A172 (cell line): ENCODE data around the gene SPOUT1. TPM values are rescaled to one million over a fixed set of nuclear protein-coding genes. Genes with fewer than 3 reads are reported as not detected.

Experiments used
- DNase-seq: peaks from one replicate; pipeline ENCODE4 v3.0.0-alpha.2; 2015; ENCODE audit warnings: low spot score
- total RNA-seq: library from RNA; depleted of rRNA; stranded (reverse); fragments of >200 nt; shearing (Covaris generic); gene quantifications from 2 replicates; pipeline ENCODE4 v1.2.3, GENCODE V29; 2014

Gene SPOUT1
- total RNA-seq, 1 experiment from 2014 or later: 36.4 TPM

DNA sequence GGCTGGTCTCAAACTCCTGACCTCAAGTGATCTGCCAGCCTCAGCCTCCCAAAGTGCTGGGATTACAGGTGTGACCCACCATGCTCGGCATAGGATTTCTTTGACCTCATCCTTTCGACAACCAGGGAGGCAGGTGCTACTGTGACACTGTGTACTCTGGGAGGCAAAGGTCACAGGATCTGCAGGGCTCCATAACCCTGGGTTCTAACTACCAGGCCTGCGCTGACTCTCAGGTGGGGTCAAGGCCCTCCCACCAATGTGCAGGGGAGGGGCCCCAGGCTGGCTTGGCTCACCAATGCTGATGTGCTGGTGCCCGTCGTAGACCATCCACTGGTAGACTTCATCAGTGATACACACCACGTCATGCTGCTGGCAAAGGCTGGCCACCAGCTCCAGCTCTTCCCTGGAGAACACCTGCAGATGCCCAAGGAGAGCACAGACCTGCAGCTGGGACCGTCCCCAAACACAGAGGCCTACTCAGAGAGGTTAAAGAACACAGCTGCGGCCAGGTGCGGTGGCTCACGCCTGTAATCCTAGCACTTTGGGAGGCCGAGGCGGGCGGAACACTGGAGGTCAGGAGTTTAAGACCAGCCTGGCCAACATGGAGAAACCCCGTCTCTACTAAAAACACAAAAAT lies 7.0 kb upstream of the SPOUT1 start:
- DNase-seq: no peak

DNA sequence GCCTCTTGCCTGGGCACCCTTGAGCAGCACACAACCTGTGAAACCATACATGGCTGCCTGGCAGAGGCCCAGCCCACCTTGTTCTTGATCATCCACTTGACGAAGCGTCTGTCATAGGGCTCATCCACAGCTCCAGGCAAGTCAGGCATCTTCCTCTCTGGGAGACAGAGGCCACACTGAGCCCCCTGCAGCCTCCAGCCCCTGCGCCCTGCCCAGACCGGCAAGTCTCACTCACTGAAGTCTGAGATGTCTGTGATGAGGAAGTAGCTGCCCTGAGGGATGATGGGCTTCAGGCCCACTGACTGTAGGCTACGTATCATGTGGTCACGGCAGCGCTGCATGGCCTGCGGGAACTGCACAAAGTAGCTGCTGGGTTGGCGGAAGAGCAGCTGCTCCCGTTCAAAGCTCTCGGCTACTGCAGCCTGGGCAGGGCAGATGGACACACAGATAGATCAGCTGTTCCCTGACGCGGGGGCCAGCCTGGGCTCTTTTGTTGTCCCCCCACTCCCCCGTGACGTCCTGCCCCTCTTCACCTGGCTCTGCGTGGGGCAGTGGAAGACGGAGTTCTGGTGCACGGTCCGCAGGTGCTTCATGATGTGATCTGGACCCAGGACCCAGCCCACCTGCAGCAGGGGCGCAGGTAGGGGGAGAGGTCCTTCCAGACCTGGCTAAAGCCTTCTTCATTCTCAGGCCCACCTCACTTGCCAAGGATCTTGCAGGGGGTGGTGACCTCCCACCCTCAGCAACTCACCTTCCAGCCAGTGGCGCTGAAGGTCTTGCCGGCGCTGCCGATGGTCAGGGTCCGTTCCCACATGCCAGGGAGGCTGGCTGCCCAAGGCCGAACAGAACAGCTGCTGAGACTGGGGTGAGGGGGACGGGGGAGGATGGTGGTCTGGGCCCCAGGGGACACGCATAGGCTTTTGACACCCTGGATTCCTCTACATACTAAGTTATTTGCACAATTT lies 5.9 kb upstream of the SPOUT1 start:
- DNase-seq: no peak

DNA sequence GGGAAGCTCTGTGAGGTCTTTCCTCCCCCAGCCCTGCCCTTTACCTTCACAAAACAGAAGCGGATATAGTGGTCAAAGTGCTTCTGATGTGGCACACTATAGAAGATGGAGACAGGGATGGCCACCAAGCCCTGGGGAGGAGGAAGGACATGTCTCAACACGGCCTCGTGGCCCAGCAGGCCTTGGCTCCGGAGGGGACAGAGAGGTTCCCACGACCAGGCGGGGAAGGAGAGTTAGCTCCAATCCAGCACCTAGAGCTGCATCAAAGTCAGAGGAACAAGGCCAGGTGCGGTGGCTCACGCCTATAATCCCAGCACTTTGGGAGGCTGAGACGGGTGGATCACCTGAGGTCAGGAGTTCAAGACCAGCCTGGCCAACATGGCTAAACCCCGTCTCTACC lies 4.1 kb upstream of the SPOUT1 start:
- DNase-seq: no peak

DNA sequence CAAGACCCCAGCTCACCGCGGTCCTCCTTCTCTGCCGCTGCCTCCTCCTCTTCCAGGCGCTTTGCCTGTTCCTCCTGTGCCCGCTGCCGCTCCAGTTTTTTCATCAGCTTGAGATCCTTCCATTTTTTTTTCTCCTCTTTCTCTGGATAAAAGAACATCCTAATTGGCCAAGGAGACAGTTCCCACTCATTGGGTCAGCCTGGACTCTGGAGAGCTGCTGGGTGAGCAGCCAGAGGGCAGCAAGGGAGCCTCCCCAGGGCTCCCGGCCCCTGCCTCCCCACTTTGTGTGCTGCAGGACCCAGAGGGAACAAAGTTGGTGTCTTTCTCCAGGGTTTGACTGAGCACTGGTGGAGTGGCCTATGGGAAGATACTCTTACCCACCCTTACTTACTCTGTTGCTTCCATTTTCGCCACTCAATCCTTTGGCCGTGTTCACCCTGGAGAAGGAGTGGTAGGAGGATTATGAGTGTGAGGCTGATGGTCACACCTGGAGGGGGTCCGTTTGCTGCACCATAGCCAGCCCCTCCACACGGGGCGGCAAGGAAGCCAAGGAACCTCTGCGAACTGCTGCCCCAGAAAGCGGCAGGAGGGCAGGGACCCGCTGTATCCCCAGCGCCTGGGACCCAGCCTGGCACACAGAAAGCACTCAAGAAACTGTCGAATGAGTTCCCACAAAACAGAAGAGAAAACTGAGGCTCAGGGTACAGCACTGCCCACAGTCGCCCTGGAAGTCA lies 708 bp downstream of the SPOUT1 start:
- DNase-seq: no peak

DNA sequence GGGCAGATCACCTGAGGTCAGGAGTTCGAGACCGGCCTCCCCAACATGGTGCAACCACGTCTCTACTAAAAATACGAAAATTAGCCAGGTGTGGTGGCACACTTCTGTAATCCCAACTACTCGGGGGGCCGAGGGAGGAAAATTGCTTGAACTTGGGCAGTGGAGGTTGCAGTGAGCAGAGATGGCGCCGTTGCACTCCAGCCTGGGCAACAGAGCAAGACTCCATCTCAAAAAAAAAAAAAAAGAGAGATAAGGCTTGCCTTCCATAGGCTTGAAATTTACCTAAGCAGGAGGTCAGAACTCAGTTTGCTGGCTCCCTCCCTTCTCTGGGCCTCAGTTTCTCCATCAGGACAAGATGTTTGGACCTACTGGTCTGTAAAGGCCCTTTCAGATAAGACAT lies 1.3 kb downstream of the SPOUT1 start:
- DNase-seq: no peak

DNA sequence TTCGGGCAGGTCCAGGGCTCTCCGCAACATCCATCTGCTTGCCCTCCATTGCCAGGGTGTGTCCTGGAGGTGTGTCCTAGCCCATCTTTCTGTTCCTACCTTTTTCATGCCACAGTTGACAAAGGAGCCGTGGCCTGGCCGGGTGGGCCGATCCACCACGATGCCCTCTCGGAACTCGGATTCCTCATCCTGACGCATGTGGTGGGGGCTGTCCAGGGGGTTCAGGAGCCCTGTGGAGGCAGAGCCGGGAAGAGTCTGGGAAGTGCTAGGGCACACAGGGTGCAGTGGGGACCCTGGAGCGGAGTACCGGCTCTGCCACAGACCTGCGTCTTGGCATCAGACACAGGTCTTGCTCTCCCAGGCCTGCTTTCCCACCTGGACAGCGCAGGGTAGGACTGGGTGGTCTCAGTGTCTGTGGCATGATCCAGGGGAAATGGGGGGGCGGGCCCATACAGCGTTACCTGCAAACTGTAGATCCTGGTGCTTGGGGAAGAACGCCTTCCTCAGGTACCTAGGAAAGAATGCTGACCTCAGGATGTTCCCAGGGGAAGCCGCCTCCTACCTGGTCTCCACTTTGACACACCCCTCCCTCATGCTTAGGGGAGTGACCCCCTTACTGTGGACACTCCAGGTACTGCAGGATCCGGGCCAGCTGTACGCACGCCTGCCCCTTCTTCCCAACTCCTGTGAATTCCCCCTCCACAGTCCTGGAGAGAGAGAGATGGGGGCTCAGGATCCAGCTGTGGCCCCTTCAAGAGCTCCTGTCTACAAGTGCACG lies 3.5 kb downstream of the SPOUT1 start:
- DNase-seq: no peak

DNA sequence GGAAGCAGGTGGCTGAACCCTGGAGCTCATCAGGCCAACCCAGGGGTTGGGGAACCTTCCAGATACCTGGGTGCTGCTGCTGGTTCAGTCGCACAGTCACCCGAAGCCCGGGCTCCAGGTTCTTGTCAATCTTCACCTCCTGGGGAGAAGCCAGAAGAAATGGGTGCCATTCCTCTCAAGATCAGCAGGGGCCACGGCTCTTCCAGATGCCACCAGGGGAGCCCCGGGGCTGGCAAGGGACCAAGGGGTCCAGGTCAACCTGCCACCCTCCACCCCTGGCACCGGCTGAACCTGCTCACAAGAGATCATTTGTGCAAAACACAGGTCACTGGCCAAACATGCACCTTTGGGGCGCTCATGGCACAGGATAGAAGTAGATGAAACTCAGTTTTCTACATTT lies 4.7 kb downstream of the SPOUT1 start:
- DNase-seq: no peak

DNA sequence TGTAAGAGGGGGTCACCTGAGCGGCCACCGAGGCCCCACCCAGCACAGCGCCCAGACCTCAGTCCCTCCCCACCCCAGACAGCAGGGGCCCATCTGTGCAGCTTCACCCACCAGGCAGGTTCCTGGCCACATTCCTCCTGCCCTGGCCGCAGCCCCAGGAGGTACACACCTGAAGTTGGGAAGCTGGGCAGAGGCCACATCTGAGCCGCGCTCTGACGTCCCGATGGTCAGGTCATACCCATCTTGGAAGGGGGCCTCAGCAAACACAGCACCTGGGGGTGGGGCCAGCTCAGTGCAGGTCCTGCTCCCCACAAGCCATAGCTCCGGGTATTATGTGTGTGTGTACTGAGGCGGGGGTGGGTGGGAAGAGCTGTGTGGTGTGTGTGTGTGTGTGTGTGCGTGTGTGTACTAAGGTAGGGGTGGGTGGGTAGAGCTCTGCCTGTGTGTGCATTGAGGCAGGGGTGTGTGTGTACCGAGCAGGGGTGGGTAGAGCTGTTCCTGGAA lies 5.6 kb downstream of the SPOUT1 start:
- no peak for DNase-seq

DNA sequence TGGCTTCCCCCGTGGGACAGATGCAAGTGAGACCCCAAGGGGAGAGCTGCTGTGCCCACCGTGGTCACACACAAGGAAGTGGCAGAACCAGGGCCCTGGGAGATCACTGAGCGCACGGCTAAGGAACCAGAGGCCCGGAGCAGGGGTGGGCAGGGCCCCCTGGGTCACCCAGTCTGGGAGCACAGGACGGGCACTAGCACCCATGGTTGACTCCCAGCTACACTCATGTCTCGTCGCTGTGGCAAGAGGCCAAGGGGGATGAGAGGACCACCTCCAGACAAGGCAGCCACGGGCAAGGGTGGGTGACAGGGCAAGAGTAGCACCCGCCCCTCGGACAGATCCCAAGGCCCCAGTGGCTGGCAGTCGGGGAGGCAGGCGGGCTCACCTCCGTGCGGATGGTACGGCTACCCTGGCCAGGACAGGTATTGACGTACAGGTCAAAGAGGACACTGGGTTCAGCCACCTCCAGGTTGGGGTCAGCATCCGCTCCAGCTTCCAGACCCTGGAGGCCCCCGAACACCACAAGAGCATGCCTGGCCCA lies 6.2 kb downstream of the SPOUT1 start:
- no peak for DNase-seq

DNA sequence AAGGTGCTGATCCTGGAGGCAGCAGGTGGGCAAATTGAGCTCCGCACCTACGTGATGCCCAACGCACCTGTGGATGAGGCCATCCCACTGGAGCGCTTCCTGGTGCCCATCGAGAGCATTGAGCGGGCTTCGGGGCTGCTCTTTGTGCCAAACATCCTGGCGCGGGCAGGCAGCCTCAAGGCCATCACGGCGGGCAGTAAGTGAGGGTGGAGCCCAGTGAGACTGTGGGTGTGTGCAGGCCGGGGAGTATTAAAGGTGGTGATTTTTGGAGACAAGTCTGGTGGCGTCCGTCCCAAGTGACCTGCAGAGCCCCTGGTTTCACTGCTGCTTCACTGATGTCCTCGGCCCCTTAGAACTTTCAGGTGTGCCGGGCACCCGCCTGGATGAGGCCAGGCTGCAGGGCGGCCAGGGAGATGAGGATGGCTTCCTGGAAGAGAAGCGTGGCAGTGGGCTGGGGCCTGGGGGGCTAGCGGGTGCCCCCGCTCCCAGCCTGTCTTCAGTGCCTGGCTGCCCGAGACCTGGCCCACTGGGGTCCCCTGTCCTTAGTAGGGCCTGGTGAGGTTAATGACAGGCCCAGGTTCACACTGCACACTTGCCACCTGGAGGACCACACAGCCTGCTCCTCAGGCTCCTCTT lies 7.1 kb downstream of the SPOUT1 start:
- no peak for DNase-seq

DNA sequence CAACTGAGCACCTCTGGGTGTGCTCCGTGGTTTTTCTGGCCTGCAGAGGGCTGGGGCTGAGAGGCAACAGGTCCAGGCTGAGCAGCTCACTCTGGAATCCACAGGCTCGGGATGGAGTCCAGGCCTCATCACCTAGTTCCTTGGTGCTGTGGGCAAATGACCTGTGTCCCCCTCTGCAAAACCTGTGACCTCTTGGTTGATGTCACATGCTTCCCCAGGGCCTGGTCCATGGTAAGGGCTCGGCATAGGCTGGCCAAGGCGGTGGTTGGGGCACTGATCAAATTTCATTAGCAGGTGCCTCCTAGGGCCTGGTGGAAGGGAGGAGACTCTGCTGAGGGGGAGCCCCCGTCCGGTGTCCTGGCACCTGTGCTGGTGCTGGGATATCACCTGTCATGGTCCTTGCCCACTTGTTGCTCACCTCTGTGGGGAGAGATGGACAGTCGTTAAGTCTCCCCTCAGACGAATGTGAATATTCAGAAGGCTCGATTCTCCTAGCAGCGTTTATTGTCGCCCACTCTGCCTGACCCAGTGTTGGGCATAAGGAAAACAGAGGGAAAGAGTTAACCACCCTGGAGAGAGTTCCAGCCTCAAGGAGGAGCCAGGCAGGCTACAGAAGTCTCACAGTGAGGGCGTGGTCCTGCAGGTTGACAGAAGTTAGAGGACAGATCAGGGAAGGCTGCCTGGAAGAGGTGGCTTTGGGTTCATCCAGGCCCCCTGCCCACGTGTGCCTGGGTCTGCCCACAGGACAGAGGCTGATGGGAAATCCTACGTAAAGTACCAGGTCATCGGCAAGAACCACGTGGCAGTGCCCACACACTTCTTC lies 7.8 kb downstream of the SPOUT1 start:
- no peak for DNase-seq

DNA sequence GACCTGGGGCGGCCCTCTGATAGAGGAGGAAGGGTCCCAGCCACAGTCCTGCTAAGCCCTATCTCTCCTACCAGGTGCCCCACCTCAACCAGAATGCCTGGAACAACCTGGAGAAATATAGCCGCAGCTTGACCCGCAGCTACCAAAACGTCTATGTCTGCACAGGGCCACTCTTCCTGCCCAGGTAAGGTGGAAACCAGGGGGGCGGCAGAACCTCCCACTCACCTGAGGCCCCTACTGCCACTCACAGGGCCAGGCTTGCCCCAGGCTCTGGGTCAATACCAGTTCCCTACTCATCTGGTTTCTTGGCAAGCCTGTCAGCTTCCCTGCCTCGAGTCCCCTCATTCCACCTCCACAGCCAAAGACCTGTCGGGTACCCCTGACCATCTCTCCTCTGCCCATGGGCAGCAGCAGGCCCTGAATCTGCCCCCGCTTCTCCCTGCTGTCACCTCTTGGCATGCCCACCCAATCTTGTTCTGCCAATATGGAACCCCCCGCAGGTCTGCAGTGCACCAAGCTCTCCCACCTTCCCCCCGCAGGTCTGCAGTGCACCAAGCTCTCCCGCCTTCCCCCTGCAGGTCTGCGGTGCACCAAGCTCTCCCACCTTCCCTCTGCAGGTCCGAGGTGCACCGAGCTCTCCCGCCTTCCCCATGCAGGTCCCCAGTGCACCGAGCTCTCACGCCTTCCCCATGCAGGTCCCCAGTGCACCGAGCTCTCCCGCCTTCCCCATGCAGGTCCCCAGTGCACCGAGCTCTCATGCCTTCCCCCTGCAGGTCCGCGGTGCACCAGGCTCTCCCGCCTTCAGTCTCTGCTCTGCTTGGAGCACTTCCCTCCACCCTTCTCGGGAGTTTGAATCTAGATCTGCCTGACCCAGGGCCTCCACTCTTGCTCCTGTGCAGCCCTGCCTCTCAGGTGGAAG lies 8.7 kb downstream of the SPOUT1 start:
- DNase-seq: no peak

DNA sequence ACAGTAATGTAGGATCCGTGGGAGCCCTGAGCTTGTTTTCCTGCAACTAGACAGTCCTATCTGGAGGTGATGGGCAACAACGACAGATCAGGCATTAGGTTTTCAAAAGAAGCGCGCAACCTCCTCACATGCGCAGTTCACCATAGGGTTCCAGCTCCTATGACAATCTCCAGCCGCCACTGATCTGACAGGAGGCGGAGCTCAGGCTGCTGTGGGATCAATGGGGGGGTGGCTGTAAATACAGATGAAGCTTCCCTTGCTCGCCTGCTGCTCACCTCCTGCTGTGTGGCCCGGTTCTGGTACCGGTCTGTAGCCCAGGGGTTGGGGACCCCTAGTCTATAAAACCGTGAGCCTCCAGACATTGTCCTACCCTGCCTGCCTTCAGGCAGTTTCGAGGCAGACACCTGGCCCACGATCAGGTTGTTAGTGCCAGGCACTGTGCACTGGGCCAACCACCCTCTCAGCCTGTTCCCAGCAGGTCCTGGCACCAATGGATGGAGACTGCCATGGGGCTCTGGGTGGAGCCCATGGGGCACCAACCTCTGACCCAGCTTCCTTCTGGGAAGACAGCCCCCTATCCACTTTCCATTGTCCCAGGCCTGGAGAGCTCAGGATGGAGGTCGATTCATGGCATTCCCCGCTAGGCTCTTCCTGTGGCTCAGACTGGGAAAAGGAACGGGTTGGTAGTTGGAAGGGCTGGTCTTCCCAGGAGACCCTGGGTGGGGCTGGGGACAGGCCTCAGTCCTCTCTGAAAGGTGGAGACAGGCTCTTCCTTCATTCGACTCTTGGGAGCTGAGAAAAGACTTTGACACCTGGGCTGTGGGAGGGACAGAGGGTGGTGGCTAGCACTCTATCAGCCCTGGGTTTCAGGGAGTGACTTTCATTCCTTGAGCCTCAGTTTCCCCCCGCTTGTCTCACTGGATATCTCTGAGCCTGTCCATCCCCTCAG lies 9.6 kb downstream of the SPOUT1 start:
- DNase-seq: no peak

DNA sequence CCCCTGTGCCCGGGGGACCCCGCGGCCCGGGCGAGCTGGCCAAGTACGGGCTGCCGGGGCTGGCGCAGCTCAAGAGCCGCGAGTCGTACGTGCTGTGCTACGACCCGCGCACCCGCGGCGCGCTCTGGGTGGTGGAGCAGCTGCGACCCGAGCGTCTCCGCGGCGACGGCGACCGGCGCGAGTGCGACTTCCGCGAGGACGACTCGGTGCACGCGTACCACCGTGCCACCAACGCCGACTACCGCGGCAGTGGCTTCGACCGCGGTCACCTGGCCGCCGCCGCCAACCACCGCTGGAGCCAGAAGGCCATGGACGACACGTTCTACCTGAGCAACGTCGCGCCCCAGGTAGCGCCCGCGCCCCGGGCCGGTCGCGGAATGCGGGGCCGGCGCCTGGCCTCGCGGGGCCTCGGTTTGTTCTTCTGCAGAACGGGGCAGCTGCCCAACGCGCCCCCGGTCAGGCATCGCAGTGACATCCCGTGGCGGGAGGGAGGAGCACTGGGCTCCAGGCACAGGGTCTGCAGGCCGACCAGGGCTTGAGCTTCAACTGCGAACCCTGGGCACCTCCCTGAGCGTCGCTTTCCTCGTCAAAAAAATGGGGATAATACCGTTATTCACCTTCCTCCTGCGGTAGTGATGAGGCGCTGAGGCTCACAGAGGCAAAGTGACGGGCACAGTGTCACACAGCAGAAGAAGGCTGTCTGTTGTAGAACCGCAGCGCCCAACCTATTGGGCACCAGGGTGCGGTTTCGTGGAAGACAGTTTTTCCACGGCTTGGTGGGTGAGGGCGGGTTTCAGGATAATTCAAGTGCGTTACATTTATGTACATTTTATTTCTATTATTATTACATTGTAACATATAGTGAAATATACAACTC lies 10.5 kb downstream of the SPOUT1 start:
- DNase-seq: no peak

DNA sequence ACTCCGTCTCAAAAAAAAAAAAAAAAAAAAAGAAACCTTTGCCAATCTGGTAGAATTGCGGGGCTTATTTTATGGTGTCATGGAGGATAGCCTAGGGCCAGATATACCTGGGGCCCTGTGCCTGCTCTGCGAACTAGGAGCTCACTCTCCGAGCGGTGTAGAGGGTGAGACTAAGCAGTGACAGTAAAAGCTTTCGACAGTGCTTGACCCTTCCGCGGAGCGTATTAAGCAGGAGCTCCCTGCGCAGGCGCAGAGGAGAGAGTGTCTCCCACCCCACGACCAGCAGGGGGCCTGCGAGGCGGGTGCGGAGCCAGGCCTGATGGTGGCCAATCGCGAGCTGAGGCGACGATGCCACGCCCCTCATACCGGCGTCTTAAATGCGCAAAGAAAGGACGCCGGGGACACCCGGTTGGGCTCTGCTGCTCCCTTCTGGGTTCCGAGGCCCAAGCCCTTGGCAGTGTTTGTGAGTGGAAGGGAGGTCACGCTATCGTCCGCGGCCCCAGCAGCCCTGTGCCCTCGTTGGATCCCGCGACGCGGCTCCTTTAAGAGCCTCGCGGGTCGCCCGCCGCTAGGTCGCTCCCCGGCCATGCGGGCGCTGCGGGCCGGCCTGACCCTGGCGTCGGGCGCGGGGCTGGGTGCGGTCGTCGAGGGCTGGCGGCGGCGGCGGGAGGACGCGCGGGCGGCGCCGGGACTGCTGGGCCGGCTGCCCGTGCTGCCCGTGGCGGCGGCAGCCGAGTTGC lies 11.3 kb downstream of the SPOUT1 start, which contains the start of gene ENDOG:
Gene ENDOG, plus strand, starts transcription at position 402 of the 740 bp plus-strand sequence. Its CDS starts 185 bp downstream, at position 587.
- peak; percentile 97 for DNase-seq

DNA sequence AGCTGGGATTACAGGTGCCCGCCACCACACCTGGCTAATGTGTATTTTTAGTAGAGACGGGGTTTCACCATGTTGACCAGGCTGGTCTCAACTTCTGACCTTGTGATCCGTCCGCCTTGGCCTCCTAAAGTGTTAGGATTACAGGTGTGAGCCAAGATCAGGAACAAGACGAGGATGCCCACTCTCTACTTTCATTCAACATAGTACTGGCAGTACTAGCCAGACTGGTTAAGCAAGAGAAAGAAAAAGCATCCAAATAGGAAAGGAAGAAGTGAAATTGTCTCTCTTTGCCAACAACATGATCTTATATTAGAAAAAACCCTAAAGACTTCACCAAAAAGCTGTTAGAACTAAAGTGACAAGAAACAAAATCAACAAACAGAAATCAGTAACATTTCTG lies 18.7 kb downstream of the SPOUT1 start:
- DNase-seq: no peak
